Measurements from ENCODE around the gene ASIC3. TPM values are rescaled to one million over a fixed set of nuclear protein-coding genes. Genes with fewer than 3 reads are reported as not detected.

The ASIC3 gene
- polyA plus RNA-seq, 1 donor (not counting 4 experiments of a cell fraction or from before 2014, with no cell fraction given): 0.35 TPM

GRCh38 chr7:151099486-151100211 lies 51.3 kb downstream of the ASIC3 start:
- Histone ChIP-seq H3K9me3 (ENCODE audit: control insufficient read depth, low read depth, low read length) (no peaks in the 10 kb centered on the region), H4K20me1 (ENCODE audit: control insufficient read depth, extremely low read depth, insufficient read depth, low read length) (peaks cover 6% of the 10 kb centered on the region), H3K9ac (ENCODE audit: control insufficient read depth, extremely low read depth, insufficient read depth, low read length) (no peak overlapping the region), H3K27ac (ENCODE audit: control insufficient read depth, insufficient read depth, low read length) (no peak overlapping the region), H3K4me2 (ENCODE audit: control insufficient read depth, extremely low read depth, insufficient read depth, low read depth, low read length) (no peak overlapping the region), H3K9me1 (ENCODE audit: control insufficient read depth, extremely low read depth, insufficient read depth, low read length) (no peaks in the 10 kb centered on the region), H3K36me3 (ENCODE audit: control insufficient read depth in 2 of 2, extremely low read depth in 1 of 2, insufficient read depth in 2 of 2, low read length in 2 of 2) (peaks cover 0 to 3% of the 10 kb centered on the region in 2 experiments), H2AFZ (ENCODE audit: control insufficient read depth, low read length) (no peak overlapping the region), H3K27me3 (ENCODE audit: control insufficient read depth, extremely low read depth, insufficient read depth, low read length) (no peaks in the 10 kb centered on the region), H3K4me3 (ENCODE audit: control insufficient read depth in 2 of 3, extremely low read depth in 1 of 3, insufficient read depth in 2 of 3, low read depth in 1 of 3, low read length in 3 of 3) (no peak overlapping the region), H3K4me1 (ENCODE audit: control insufficient read depth, extremely low read depth, insufficient read depth, low read length) (no peaks in the 10 kb centered on the region), H3K79me2 (ENCODE audit: control insufficient read depth, insufficient read depth, low read length) (peaks cover 80% of the 10 kb centered on the region)
- FAIRE-seq (no peak), DNase-seq (ENCODE audit: low read depth, low spot score) (no peak)
- TF ChIP-seq CTCF (optimal IDR thresholded peaks at IDR 0.05 in 1 of 3, IDR thresholded peaks at IDR 0.05 in 1 of 3, conservative IDR thresholded peaks at IDR 0.05 in 1 of 3; ENCODE audit: extremely low read depth in 1 of 3, insufficient read depth in 2 of 3, low read length in 3 of 3) (no peak), EZH2 (IDR thresholded peaks at IDR 0.05; ENCODE audit: low read length) (no peak)
- dilution Hi-C loops (cut with MboI; ENCODE audit: extremely low pct_ligation_motif_present, low sequenced_read_pairs): no loop called here

GRCh38 chr7:151100921-151101320 lies 52.6 kb downstream of the ASIC3 start:
- H4K20me1 ChIP-seq (ENCODE audit: control insufficient read depth, extremely low read depth, insufficient read depth, low read length): peaks cover 6% of the 10 kb centered on the region
- dilution Hi-C loops (cut with MboI; ENCODE audit: extremely low pct_ligation_motif_present, low sequenced_read_pairs): no loop called here
- FAIRE-seq: no peak
- H3K27ac ChIP-seq (ENCODE audit: control insufficient read depth, insufficient read depth, low read length): no peak overlapping the region
- peaks cover 0 to 1% of the 10 kb centered on the region in 2 experiments for H3K36me3 ChIP-seq (ENCODE audit: control insufficient read depth in 2 of 2, extremely low read depth in 1 of 2, insufficient read depth in 2 of 2, low read length in 2 of 2)
- no peaks in the 10 kb centered on the region for H3K9me1 ChIP-seq (ENCODE audit: control insufficient read depth, extremely low read depth, insufficient read depth, low read length)
- no peaks in the 10 kb centered on the region for H3K9me3 ChIP-seq (ENCODE audit: control insufficient read depth, low read depth, low read length)
- TF ChIP-seq EZH2 (IDR thresholded peaks at IDR 0.05; ENCODE audit: low read length): no peak
- no peak for TF ChIP-seq CTCF (optimal IDR thresholded peaks at IDR 0.05 in 1 of 3, IDR thresholded peaks at IDR 0.05 in 1 of 3, conservative IDR thresholded peaks at IDR 0.05 in 1 of 3; ENCODE audit: extremely low read depth in 1 of 3, insufficient read depth in 2 of 3, low read length in 3 of 3)
- no peaks in the 10 kb centered on the region for H3K27me3 ChIP-seq (ENCODE audit: control insufficient read depth, extremely low read depth, insufficient read depth, low read length)
- H3K79me2 ChIP-seq (ENCODE audit: control insufficient read depth, insufficient read depth, low read length): peaks cover 68% of the 10 kb centered on the region
- H3K4me1 ChIP-seq (ENCODE audit: control insufficient read depth, extremely low read depth, insufficient read depth, low read length): no peaks in the 10 kb centered on the region
- no peak for DNase-seq (ENCODE audit: low read depth, low spot score)
- H2AFZ ChIP-seq (ENCODE audit: control insufficient read depth, low read length): no peak overlapping the region
- no peak overlapping the region for H3K4me3 ChIP-seq (ENCODE audit: control insufficient read depth in 2 of 3, extremely low read depth in 1 of 3, insufficient read depth in 2 of 3, low read depth in 1 of 3, low read length in 3 of 3)
- H3K9ac ChIP-seq (ENCODE audit: control insufficient read depth, extremely low read depth, insufficient read depth, low read length): no peak overlapping the region
- H3K4me2 ChIP-seq (ENCODE audit: control insufficient read depth, extremely low read depth, insufficient read depth, low read depth, low read length): no peak overlapping the region
